Measurements from ENCODE around the gene PKHD1. TPM values are rescaled to one million over a fixed set of nuclear protein-coding genes. Genes with fewer than 3 reads are reported as not detected.

The PKHD1 gene
- total RNA-seq, 1 donor: under 0.01 TPM

- Histone ChIP-seq H3K9me3 (ENCODE audit: low read depth, low read length) (no peaks in the 10 kb centered on the region), H3K27me3 (ENCODE audit: insufficient read depth, low read length) (no peaks in the 10 kb centered on the region), H3K4me3 (ENCODE audit: low read length) (no peak overlapping the region), H3K4me1 (ENCODE audit: insufficient read depth, low read length) (no peaks in the 10 kb centered on the region)
These were observed 319.3 kb downstream of the PKHD1 start for GRCh38 chr6:51768087-51768486.

DNA sequence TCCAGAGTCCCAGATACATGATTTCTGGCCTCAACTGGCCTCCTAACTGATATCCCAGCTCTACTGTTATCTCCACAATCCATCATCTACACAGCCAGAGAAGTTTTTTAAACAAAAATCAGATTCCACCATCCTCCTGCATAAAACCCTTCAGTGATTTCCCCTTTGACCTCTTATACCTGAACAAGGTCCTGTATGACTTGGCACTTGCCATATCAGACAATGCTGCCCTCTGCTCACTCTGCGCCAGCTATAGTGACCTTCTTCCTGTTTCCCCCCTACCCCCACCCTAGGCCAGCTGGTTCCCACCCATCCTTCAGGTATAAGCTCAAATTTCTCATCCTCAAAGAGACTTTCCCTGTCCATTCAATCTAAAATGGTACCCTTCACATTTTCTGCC is 322.2 kb downstream of the PKHD1 start:
- no peaks in the 10 kb centered on the region for H3K9me3 ChIP-seq (ENCODE audit: low read depth, low read length)
- no peaks in the 10 kb centered on the region for H3K4me1 ChIP-seq (ENCODE audit: insufficient read depth, low read length)
- no peaks in the 10 kb centered on the region for H3K27me3 ChIP-seq (ENCODE audit: insufficient read depth, low read length)
- H3K4me3 ChIP-seq (ENCODE audit: low read length): no peak overlapping the region

GRCh38 chr6:51753635-51754034 is 333.8 kb downstream of the PKHD1 start:
- Histone ChIP-seq H3K4me1 (ENCODE audit: insufficient read depth, low read length) (no peaks in the 10 kb centered on the region), H3K4me3 (ENCODE audit: low read length) (no peak overlapping the region), H3K27me3 (ENCODE audit: insufficient read depth, low read length) (no peaks in the 10 kb centered on the region), H3K9me3 (ENCODE audit: low read depth, low read length) (no peaks in the 10 kb centered on the region)

GRCh38 chr6:51743999-51744398 is 343.4 kb downstream of the PKHD1 start:
- Histone ChIP-seq H3K4me1 (ENCODE audit: insufficient read depth, low read length) (no peaks in the 10 kb centered on the region), H3K4me3 (ENCODE audit: low read length) (no peak overlapping the region), H3K9me3 (ENCODE audit: low read depth, low read length) (no peaks in the 10 kb centered on the region), H3K27me3 (ENCODE audit: insufficient read depth, low read length) (no peaks in the 10 kb centered on the region)

GRCh38 chr6:51740658-51741057 is 346.8 kb downstream of the PKHD1 start:
- Histone ChIP-seq H3K4me3 (ENCODE audit: low read length) (no peak overlapping the region), H3K9me3 (ENCODE audit: low read depth, low read length) (no peaks in the 10 kb centered on the region), H3K4me1 (ENCODE audit: insufficient read depth, low read length) (no peaks in the 10 kb centered on the region), H3K27me3 (ENCODE audit: insufficient read depth, low read length) (no peaks in the 10 kb centered on the region)

DNA sequence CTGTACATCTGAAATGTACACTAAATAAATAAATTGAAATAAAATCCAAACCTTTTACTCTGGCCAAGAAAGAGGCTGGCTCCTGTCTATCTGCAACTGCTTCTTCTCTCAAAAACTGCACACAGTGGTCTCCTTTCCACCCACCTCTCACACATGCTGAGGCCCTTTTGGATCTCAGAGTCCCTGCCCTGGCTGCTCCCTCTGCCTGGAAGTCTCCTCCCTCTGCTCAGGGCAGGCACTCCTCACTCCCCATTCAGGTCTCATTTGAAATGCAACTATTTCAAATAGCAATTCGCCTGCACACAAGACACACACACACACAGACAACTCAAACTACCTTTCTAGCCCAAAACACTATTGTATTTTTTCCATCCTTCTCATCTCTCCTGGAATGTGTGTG is 348.8 kb downstream of the PKHD1 start:
- Histone ChIP-seq H3K4me3 (ENCODE audit: low read length) (no peak overlapping the region), H3K4me1 (ENCODE audit: insufficient read depth, low read length) (no peaks in the 10 kb centered on the region), H3K9me3 (ENCODE audit: low read depth, low read length) (no peaks in the 10 kb centered on the region), H3K27me3 (ENCODE audit: insufficient read depth, low read length) (no peaks in the 10 kb centered on the region)

GRCh38 chr6:51737580-51738360 is 349.6 kb downstream of the PKHD1 start:
- Histone ChIP-seq H3K9me3 (ENCODE audit: low read depth, low read length) (no peaks in the 10 kb centered on the region), H3K4me1 (ENCODE audit: insufficient read depth, low read length) (no peaks in the 10 kb centered on the region), H3K27me3 (ENCODE audit: insufficient read depth, low read length) (no peaks in the 10 kb centered on the region), H3K4me3 (ENCODE audit: low read length) (no peak overlapping the region)

DNA sequence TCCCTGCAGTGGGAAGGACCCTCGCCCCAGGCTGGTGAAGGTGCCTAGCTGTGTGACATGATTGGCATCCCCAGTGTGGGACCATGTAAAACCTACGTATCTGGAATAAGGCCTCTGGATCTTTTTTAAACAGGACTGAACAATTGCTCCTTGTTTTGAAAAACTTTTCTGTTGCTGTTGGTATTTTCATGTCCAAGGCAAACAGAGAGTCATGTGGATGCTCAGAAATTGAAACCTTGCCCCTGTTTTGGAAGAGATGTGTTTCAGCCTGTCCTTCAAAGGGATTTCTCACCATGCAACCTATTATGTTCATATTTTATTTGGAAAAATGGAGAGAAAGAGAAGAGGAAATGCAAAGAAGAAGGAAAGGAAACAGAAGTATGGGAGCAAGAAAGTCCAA is 362.3 kb downstream of the PKHD1 start:
- H3K4me3 ChIP-seq (ENCODE audit: low read length): no peak overlapping the region
- no peaks in the 10 kb centered on the region for H3K27me3 ChIP-seq (ENCODE audit: insufficient read depth, low read length)
- no peaks in the 10 kb centered on the region for H3K9me3 ChIP-seq (ENCODE audit: low read depth, low read length)
- H3K4me1 ChIP-seq (ENCODE audit: insufficient read depth, low read length): no peaks in the 10 kb centered on the region

- Histone ChIP-seq H3K9me3 (ENCODE audit: low read depth, low read length) (no peaks in the 10 kb centered on the region), H3K4me1 (ENCODE audit: insufficient read depth, low read length) (no peaks in the 10 kb centered on the region), H3K27me3 (ENCODE audit: insufficient read depth, low read length) (no peaks in the 10 kb centered on the region), H3K4me3 (ENCODE audit: low read length) (no peak overlapping the region)
These were observed 367.1 kb downstream of the PKHD1 start for GRCh38 chr6:51720327-51720726.

GRCh38 chr6:51719297-51719696 is 368.1 kb downstream of the PKHD1 start:
- Histone ChIP-seq H3K9me3 (ENCODE audit: low read depth, low read length) (no peaks in the 10 kb centered on the region), H3K27me3 (ENCODE audit: insufficient read depth, low read length) (no peaks in the 10 kb centered on the region), H3K4me3 (ENCODE audit: low read length) (no peak overlapping the region), H3K4me1 (ENCODE audit: insufficient read depth, low read length) (no peaks in the 10 kb centered on the region)

- H3K27me3 ChIP-seq (ENCODE audit: insufficient read depth, low read length): no peaks in the 10 kb centered on the region
- H3K4me1 ChIP-seq (ENCODE audit: insufficient read depth, low read length): no peaks in the 10 kb centered on the region
- no peaks in the 10 kb centered on the region for H3K9me3 ChIP-seq (ENCODE audit: low read depth, low read length)
- H3K4me3 ChIP-seq (ENCODE audit: low read length): no peak overlapping the region
These were observed 368.9 kb downstream of the PKHD1 start for GRCh38 chr6:51718533-51718932.

DNA sequence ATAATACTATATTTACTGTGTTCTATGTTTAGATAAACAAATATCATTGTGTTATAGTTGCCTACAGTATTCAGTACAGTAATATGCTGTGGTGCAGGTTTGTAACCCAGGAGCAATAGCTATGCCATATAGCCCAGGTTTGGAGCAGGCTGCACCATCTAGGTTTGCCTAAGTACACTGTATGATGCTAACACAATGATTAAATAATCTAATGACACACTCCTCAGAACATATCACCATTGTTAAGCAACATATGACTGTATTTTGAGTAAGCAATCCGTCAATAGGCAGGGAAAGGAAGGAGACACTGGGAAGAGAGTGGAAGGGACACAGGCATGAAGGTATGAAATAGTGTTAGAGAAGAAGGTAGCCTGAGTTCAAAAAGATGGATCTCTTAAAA is 369.9 kb downstream of the PKHD1 start:
- Histone ChIP-seq H3K9me3 (ENCODE audit: low read depth, low read length) (no peaks in the 10 kb centered on the region), H3K27me3 (ENCODE audit: insufficient read depth, low read length) (no peaks in the 10 kb centered on the region), H3K4me3 (ENCODE audit: low read length) (no peak overlapping the region), H3K4me1 (ENCODE audit: insufficient read depth, low read length) (no peaks in the 10 kb centered on the region)

GRCh38 chr6:51711876-51712275 is 375.5 kb downstream of the PKHD1 start:
- Histone ChIP-seq H3K9me3 (ENCODE audit: low read depth, low read length) (no peaks in the 10 kb centered on the region), H3K4me1 (ENCODE audit: insufficient read depth, low read length) (no peaks in the 10 kb centered on the region), H3K27me3 (ENCODE audit: insufficient read depth, low read length) (no peaks in the 10 kb centered on the region), H3K4me3 (ENCODE audit: low read length) (no peak overlapping the region)

GRCh38 chr6:51706086-51706485 is 381.3 kb downstream of the PKHD1 start:
- no peaks in the 10 kb centered on the region for H3K27me3 ChIP-seq (ENCODE audit: insufficient read depth, low read length)
- H3K9me3 ChIP-seq (ENCODE audit: low read depth, low read length): no peaks in the 10 kb centered on the region
- H3K4me1 ChIP-seq (ENCODE audit: insufficient read depth, low read length): no peaks in the 10 kb centered on the region
- H3K4me3 ChIP-seq (ENCODE audit: low read length): no peak overlapping the region

DNA sequence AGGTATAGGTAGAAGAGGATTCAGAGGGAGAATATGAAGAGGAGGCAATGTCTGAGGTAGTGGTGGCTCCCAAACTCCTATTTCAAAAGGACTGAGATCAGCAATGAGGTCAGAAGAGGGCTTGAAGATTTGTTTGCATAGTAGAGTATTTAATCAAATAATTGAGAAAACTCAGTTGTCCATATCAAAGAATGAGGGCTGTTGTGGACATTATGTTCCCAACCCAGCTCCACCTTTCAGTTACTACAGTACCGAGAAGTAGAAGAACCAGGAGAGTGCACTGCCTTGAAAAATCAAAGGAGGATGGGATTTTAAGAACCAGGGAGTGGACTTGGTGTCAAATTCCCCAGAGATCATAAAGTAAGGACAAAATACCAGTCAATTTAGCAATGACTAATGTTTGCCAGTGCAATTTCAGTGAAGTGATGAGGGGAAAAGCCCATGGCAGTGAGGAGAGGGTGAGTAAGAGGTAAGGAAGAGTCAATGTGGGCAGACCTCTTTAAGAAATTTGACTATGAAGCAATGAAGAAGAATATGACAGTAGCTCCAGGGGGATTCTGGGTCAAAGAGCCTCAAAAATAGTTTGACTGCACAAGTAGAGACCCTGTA is 382.4 kb downstream of the PKHD1 start:
- no peaks in the 10 kb centered on the region for H3K27me3 ChIP-seq (ENCODE audit: insufficient read depth, low read length)
- no peaks in the 10 kb centered on the region for H3K9me3 ChIP-seq (ENCODE audit: low read depth, low read length)
- no peaks in the 10 kb centered on the region for H3K4me1 ChIP-seq (ENCODE audit: insufficient read depth, low read length)
- no peak overlapping the region for H3K4me3 ChIP-seq (ENCODE audit: low read length)

GRCh38 chr6:51702851-51703250 is 384.6 kb downstream of the PKHD1 start:
- no peaks in the 10 kb centered on the region for H3K9me3 ChIP-seq (ENCODE audit: low read depth, low read length)
- no peak overlapping the region for H3K4me3 ChIP-seq (ENCODE audit: low read length)
- no peaks in the 10 kb centered on the region for H3K4me1 ChIP-seq (ENCODE audit: insufficient read depth, low read length)
- no peaks in the 10 kb centered on the region for H3K27me3 ChIP-seq (ENCODE audit: insufficient read depth, low read length)
